Gastrocnemius medialis (tissue), 4 donors: ENCODE results near the gene RPL23. TPM values are rescaled to one million over a fixed set of nuclear protein-coding genes. Genes with fewer than 3 reads are reported as not detected.

Experiments used
- ATAC-seq, 2 donors: fragments of 150-250 bp; one replicate each; pipeline ENCODE4 v1.9.1; 2016
- DNase-seq, 2 donors: peaks; one replicate each; pipeline ENCODE4 v3.0.0-alpha.2; 2019
- H3K27ac ChIP-seq, 4 donors: fragments of 200-600 bp; sonication (generic); 1 replicate in 1 of 4; 2 replicates in 3 of 4; pipeline ENCODE4 v1.5.1; 2016 to 2018; ENCODE audit warnings: mild to moderate bottlenecking in 2 of 4, moderate library complexity in 1 of 4
- H3K27me3 ChIP-seq, 3 donors: fragments of 200-600 bp; sonication (generic) in 2 of 3; 1 replicate in 1 of 3; 2 replicates in 2 of 3; pipeline versions ENCODE4 v1.5.1 to v1.6.0; 2016 to 2019; ENCODE audit warnings: mild to moderate bottlenecking in 1 of 3, moderate library complexity in 1 of 3
- H3K36me3 ChIP-seq, 2 donors: fragments of 200-600 bp; sonication (generic) in 1 of 2; one replicate each; pipeline ENCODE4 v1.5.1; 2017 to 2018
- H3K4me1 ChIP-seq, 2 donors: fragments of 200-600 bp; sonication (generic) in 1 of 2; one replicate each; pipeline ENCODE4 v1.5.1; 2016 to 2017; ENCODE audit warnings: mild to moderate bottlenecking in 2 of 2
- H3K4me3 ChIP-seq, 4 donors: fragments of 200-600 bp; sonication (generic) in 3 of 4; 1 replicate in 1 of 4; 2 replicates in 3 of 4; pipeline ENCODE4 v1.5.1; 2016 to 2019; ENCODE audit warnings: mild to moderate bottlenecking in 2 of 4
- H3K9me3 ChIP-seq, 3 donors: fragments of 200-600 bp; sonication (generic) in 2 of 3; 1 replicate in 1 of 3; 2 replicates in 2 of 3; pipeline ENCODE4 v1.5.1; 2016 to 2019
- CTCF ChIP-seq, 5 experiments: fragments of 450-650 bp in 3 of 5; fragments of 200-600 bp in 2 of 5; sonication (generic) in 2 of 5; IDR thresholded peaks in 4 of 5; conservative IDR thresholded peaks in 1 of 5; 1 replicate in 4 of 5; 2 replicates in 1 of 5; pipeline ENCODE4 v1.5.1; 2016 to 2019; ENCODE audit warnings: antibody characterized with exemption in 5 of 5, mild to moderate bottlenecking in 3 of 5, moderate library complexity in 3 of 5
- POLR2A ChIP-seq, 2 donors: fragments of 450-650 bp; IDR thresholded peaks; one replicate each; pipeline ENCODE4 v1.6.1; 2017; ENCODE audit warnings: antibody characterized with exemption in 2 of 2, mild to moderate bottlenecking in 2 of 2, moderate library complexity in 2 of 2
- in situ Hi-C, 4 donors: fragments of 200-750 bp; cut with MboI; loops; one replicate each; pipeline versions ENCODE4 v1.15.0 to v1.8.0; 2017; ENCODE audit warnings: low sequenced_read_pairs in 4 of 4
- intact Hi-C: fragments of 100-400 bp; cut with DNase I; formaldehyde crosslinking; loops from one replicate; pipeline ENCODE4 v1.15.1; 2023; ENCODE audit warnings: low total_unique reads
- total RNA-seq, 4 donors: library from RNA; depleted of rRNA; stranded (reverse); fragments of >200 nt; gene quantifications; one replicate each; pipeline versions ENCODE4 v1.1.0 to v1.2.3, GENCODE V29; 2016

RPL23 gene
- total RNA-seq, 4 donors from 2014 or later, result 878 to 1,126 (median 955) TPM

GRCh38 chr17:38875477-38876075 lies 22.1 kb upstream of the RPL23 start:
- peaks cover 30 to 49% of the 10 kb centered on the region in 2 donors for H3K4me1 ChIP-seq
- in situ Hi-C loops (loop anchor here in 1 of 4 donors (25.0 kb wide), 1 partner anchor 112 kb away; no protein-coding TSS in a partner anchor), intact Hi-C loops (no loop called here)
- H3K27ac ChIP-seq, result peak overlapping the region; percentile 26 to 91 (median 72)
- no peak overlapping the region for H3K4me3 ChIP-seq
- no peak for ATAC-seq
- no peak for DNase-seq
- H3K9me3 ChIP-seq, result no peaks in the 10 kb centered on the region
- H3K36me3 ChIP-seq, result no peaks in the 10 kb centered on the region
- no peaks in the 10 kb centered on the region for H3K27me3 ChIP-seq
- no peak for TF ChIP-seq CTCF (IDR thresholded peaks at IDR 0.05 in 4 of 5, conservative IDR thresholded peaks at IDR 0.05 in 1 of 5)
- TF ChIP-seq POLR2A (IDR thresholded peaks at IDR 0.05), result no peak

- peak overlapping the region in 1 of 4 donors; percentile 6 for H3K4me3 ChIP-seq
Measured at GRCh38 chr17:38874505-38875400, 21.2 kb upstream of the RPL23 start.

DNA sequence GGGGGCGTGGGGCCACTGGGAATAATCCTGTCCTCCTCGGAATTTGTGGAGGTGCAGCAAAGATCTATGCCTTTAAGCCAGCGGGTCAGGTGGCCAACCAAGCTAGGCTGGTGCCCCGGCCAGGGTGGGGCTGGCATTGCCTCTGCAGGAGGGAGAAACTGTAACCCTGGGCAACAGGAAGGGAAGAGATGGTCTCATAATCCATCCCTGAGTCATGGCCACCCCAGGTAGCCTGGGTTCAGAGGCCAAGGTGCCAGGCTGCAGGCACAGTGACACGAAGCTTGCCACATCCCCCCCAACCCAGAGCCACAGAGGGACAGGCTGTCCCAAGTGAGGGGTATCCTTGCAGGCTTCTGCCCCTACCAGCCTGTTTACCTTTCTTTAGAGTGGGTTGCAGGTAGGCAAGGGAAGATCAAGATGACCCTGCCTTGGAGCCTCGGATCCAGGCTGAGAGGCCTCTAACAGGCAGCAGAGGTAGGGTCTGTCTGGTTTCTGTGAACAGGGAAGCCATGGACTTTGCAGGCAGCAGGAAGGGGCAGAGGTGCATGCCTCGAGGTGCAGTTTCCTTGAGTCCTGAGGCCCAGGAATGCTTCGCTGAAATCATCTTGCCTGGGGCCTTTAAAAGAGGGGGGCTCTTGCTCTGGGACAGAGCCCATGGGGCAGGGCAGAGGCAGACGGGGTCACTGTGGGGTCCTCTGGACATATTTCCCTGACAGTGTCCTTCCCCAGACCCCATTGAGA lies 20.3 kb upstream of the RPL23 start:
- in situ Hi-C loops (loop anchor here in 1 of 4 donors (25.0 kb wide), 1 partner anchor 288 kb away; the partner anchor contains the start of genes ARL5C and PLXDC1), intact Hi-C loops (no loop called here)
- ATAC-seq, result no peak
- Histone ChIP-seq H3K27me3 (no peaks in the 10 kb centered on the region), H3K36me3 (no peaks in the 10 kb centered on the region), H3K9me3 (no peaks in the 10 kb centered on the region), H3K4me1 (peaks cover 22 to 38% of the 10 kb centered on the region in 2 donors), H3K4me3 (peak overlapping the region in 1 of 4 donors; percentile 16), H3K27ac (peak overlapping the region; percentile 26 to 91 (median 72))
- TF ChIP-seq CTCF (IDR thresholded peaks at IDR 0.05 in 4 of 5, conservative IDR thresholded peaks at IDR 0.05 in 1 of 5) (no peak), POLR2A (IDR thresholded peaks at IDR 0.05) (no peak)
- DNase-seq, result no peak

More at GRCh38 chr17:38874505-38875400, 21.2 kb upstream of the RPL23 start:
- TF ChIP-seq CTCF (IDR thresholded peaks at IDR 0.05 in 4 of 5, conservative IDR thresholded peaks at IDR 0.05 in 1 of 5) (no peak), POLR2A (IDR thresholded peaks at IDR 0.05) (no peak)
- H3K36me3 ChIP-seq, result no peaks in the 10 kb centered on the region
- DNase-seq, result no peak
- peaks cover 22 to 41% of the 10 kb centered on the region in 2 donors for H3K4me1 ChIP-seq
- no peak for ATAC-seq
- no peaks in the 10 kb centered on the region for H3K27me3 ChIP-seq
- intact Hi-C loops, result no loop called here
- H3K9me3 ChIP-seq, result no peaks in the 10 kb centered on the region
- H3K27ac ChIP-seq, result peak overlapping the region; percentile 26 to 91 (median 72)
- in situ Hi-C loops, result loop anchor here in 1 of 4 donors (25.0 kb wide), 2 partner anchors 113 to 288 kb away; partner anchors contain the start of genes ARL5C and PLXDC1

GRCh38 chr17:38872671-38873385 lies 19.3 kb upstream of the RPL23 start:
- no peak for ATAC-seq
- in situ Hi-C loops, result loop anchor here in 1 of 4 donors (25.0 kb wide), 1 partner anchor 289 kb away; the partner anchor contains the start of genes ARL5C and PLXDC1
- no peak for DNase-seq
- H3K4me3 ChIP-seq, result peak overlapping the region in 1 of 4 donors; percentile 87
- peak overlapping the region; percentile 87 to 92 (median 90) for H3K27ac ChIP-seq
- no peaks in the 10 kb centered on the region for H3K9me3 ChIP-seq
- no peaks in the 10 kb centered on the region for H3K36me3 ChIP-seq
- peaks cover 22 to 38% of the 10 kb centered on the region in 2 donors for H3K4me1 ChIP-seq
- TF ChIP-seq POLR2A (IDR thresholded peaks at IDR 0.05), result no peak
- no peak for TF ChIP-seq CTCF (IDR thresholded peaks at IDR 0.05 in 4 of 5, conservative IDR thresholded peaks at IDR 0.05 in 1 of 5)
- intact Hi-C loops, result no loop called here
- H3K27me3 ChIP-seq, result no peaks in the 10 kb centered on the region
